Testis (tissue), 3 donors: ENCODE data around the gene LAMA3. TPM values are rescaled to one million over a fixed set of nuclear protein-coding genes. Genes with fewer than 3 reads are reported as not detected.

Experiments
- DNase-seq: peaks from one replicate; pipeline ENCODE4 v3.0.0-alpha.2; 2019
- H3K27ac ChIP-seq, 2 donors: fragments of 200-600 bp; sonication (generic); one replicate each; pipeline ENCODE4 v1.5.1; 2019
- H3K27me3 ChIP-seq: fragments of 200-600 bp; sonication (generic); one replicate; pipeline ENCODE4 v1.5.1; 2019
- H3K36me3 ChIP-seq: fragments of 200-600 bp; sonication (generic); one replicate; pipeline ENCODE4 v1.5.1; 2017; ENCODE audit warnings: low read depth; ENCODE audit errors: missing control alignments
- H3K4me1 ChIP-seq: fragments of 200-600 bp; sonication (generic); one replicate; pipeline ENCODE4 v1.5.1; 2019
- H3K4me3 ChIP-seq, 2 donors: fragments of 200-600 bp; sonication (generic); one replicate each; pipeline ENCODE4 v1.5.1; 2017 to 2019
- H3K9me3 ChIP-seq: fragments of 200-600 bp; sonication (generic); one replicate; pipeline ENCODE4 v1.5.1; 2017
- CTCF ChIP-seq, 3 experiments: fragments of 450-650 bp in 2 of 3; fragments of 200-600 bp in 1 of 3; sonication (generic) in 1 of 3; IDR thresholded peaks; one replicate each; pipeline ENCODE4 v1.5.1; 2016 to 2019; ENCODE audit warnings: antibody characterized with exemption in 3 of 3, mild to moderate bottlenecking in 2 of 3, moderate library complexity in 1 of 3
- POLR2A ChIP-seq: fragments of 450-650 bp; IDR thresholded peaks from one replicate; pipeline ENCODE4 v1.6.1; 2017; ENCODE audit warnings: antibody characterized with exemption, mild to moderate bottlenecking, moderate library complexity
- WGBS, 2 donors: methylation state at CpG; one replicate each; pipeline ENCODE4 v1.1.5; 2018; 5-methylcytosine and 5-hydroxymethylcytosine counted together
- intact Hi-C: fragments of 100-400 bp; cut with DNase I; formaldehyde crosslinking; loops from one replicate; pipeline ENCODE4 v1.15.1; 2023; ENCODE audit warnings: low total_unique reads
- polyA plus RNA-seq: library from polyadenylated mRNA; stranded (reverse); fragments of 350-450 nt; fragmentation: Illumina TruSeq; extraction: RNeasy Lipid Tissue Mini Kit (QIAGEN cat#74804); gene quantifications from one replicate; pipeline ENCODE4 v1.2.3, GENCODE V29; 2014; ENCODE audit warnings: low read depth, low replicate concordance; ENCODE audit not compliant: insufficient read depth
- total RNA-seq, 2 donors: library from RNA; depleted of rRNA; stranded (reverse); fragments of >200 nt; gene quantifications; one replicate each; pipeline ENCODE4 v1.2.3, GENCODE V29; 2016

Gene LAMA3
- total and polyA plus RNA-seq, 3 donors from 2014 or later: 11.9 to 22.1 (median 14.1) TPM

- intact Hi-C loops: no loop called here
- TF ChIP-seq CTCF (IDR thresholded peaks at IDR 0.05): no peak
- TF ChIP-seq POLR2A: no peak
- Histone ChIP-seq H3K36me3 (no peaks in the 10 kb centered on the region), H3K4me3 (no peak overlapping the region), H3K27ac (no peak overlapping the region), H3K9me3 (no peaks in the 10 kb centered on the region), H3K4me1 (no peaks in the 10 kb centered on the region), H3K27me3 (no peaks in the 10 kb centered on the region)
- 56 to 59% methylated on average over 17 of the region's 17 CpGs for WGBS, 2 donors
- no peak for DNase-seq
Observed at GRCh38 chr18:23982155-23983079, 293.2 kb downstream of the LAMA3 start.

GRCh38 chr18:23983112-23983511, 293.9 kb downstream of the LAMA3 start:
- H3K4me1 ChIP-seq: no peaks in the 10 kb centered on the region
- no peaks in the 10 kb centered on the region for H3K36me3 ChIP-seq
- no peak overlapping the region for H3K27ac ChIP-seq
- no peaks in the 10 kb centered on the region for H3K27me3 ChIP-seq
- no peaks in the 10 kb centered on the region for H3K9me3 ChIP-seq
- TF ChIP-seq POLR2A: no peak
- TF ChIP-seq CTCF (IDR thresholded peaks at IDR 0.05): no peak
- H3K4me3 ChIP-seq: no peak overlapping the region
- no peak for DNase-seq
- WGBS, 2 donors: 85 to 93% methylated on average over 3 of the region's 3 CpGs
- intact Hi-C loops: no loop called here

GRCh38 chr18:23986600-23987359, 297.5 kb downstream of the LAMA3 start:
- no peaks in the 10 kb centered on the region for H3K27me3 ChIP-seq
- no peaks in the 10 kb centered on the region for H3K36me3 ChIP-seq
- intact Hi-C loops: no loop called here
- H3K27ac ChIP-seq: no peak overlapping the region
- no peaks in the 10 kb centered on the region for H3K4me1 ChIP-seq
- DNase-seq: no peak
- no peaks in the 10 kb centered on the region for H3K9me3 ChIP-seq
- no peak for TF ChIP-seq POLR2A
- TF ChIP-seq CTCF (IDR thresholded peaks at IDR 0.05): no peak
- H3K4me3 ChIP-seq: no peak overlapping the region

GRCh38 chr18:23990474-23991410, 301.5 kb downstream of the LAMA3 start:
- intact Hi-C loops: no loop called here
- H3K9me3 ChIP-seq: no peaks in the 10 kb centered on the region

More at GRCh38 chr18:23990474-23991410, 301.5 kb downstream of the LAMA3 start:
- peaks cover 9% of the 10 kb centered on the region for H3K4me1 ChIP-seq
- no peak for TF ChIP-seq POLR2A
- no peak for TF ChIP-seq CTCF (IDR thresholded peaks at IDR 0.05)
- H3K27ac ChIP-seq: no peak overlapping the region
- H3K4me3 ChIP-seq: no peak overlapping the region
- no peak for DNase-seq
- no peaks in the 10 kb centered on the region for H3K36me3 ChIP-seq
- H3K27me3 ChIP-seq: no peaks in the 10 kb centered on the region
- WGBS, 2 donors: 90% methylated on average over 6 of the region's 6 CpGs
